Stimulated activated naive CD4-positive, alpha-beta T cell treated with Interleukin-2 at 50 U/mL for 16 hours (primary cell): ENCODE data around the gene LIPC.

Source experiments
- DNase-seq: peaks from one replicate; lab custom pipeline; 2025; lab: John Stamatoyannopoulos, UW

Gene LIPC

DNA sequence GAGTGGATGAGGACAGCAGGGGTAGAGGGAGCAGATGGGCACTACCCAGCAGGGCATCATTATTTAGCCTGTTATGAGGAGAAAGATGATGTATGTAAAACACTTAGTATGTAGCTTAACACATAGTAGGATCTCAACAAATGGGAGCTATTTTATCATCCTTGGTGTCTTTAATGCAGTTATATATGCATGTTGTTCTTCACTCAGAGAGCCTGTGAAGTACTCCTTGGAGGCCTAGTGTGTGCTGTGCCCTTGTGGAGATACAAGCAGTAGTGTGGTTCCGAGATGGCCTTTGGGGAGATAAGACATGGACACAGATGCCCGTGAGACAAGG, 124.2 kb downstream of the LIPC start:
- DNase-seq: no peak

DNA sequence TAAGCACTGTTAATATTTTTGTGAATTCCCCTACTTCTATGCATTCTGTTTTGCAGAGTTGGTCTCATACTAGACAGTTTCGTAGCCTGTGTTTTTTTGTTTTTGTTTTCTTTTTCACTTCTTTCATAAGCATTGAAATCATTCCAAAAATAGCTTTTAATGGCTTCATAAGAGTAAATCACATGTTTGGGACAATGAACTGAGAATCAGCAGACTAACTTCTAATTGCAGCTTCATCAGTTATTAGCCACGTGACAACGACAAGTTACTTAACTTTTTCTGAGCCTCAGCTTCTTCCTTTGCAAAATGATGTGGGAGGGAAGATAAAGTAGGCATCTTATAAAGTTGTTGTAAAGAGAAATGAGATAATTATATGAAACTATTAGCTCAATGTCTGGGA, 124.8 kb downstream of the LIPC start:
- no peak for DNase-seq

DNA sequence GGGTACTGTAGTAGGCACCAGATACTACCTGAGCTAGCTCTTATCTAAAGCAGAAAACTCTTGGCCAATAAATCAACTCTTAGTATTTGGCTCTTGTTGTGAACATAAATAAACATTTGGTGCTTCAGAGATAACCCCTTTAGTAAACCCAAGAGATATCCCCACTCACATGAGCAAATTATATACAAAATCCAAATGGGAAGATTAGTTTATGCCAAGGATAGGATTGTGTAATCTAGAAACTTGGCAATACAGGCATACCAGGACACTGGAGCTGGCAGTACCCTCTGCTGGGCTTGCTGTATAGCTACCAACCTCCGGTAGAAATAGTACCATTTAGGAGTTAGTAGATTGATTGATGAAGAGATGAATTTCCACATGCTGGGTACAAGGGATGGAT, 127.0 kb downstream of the LIPC start:
- no peak for DNase-seq

DNA sequence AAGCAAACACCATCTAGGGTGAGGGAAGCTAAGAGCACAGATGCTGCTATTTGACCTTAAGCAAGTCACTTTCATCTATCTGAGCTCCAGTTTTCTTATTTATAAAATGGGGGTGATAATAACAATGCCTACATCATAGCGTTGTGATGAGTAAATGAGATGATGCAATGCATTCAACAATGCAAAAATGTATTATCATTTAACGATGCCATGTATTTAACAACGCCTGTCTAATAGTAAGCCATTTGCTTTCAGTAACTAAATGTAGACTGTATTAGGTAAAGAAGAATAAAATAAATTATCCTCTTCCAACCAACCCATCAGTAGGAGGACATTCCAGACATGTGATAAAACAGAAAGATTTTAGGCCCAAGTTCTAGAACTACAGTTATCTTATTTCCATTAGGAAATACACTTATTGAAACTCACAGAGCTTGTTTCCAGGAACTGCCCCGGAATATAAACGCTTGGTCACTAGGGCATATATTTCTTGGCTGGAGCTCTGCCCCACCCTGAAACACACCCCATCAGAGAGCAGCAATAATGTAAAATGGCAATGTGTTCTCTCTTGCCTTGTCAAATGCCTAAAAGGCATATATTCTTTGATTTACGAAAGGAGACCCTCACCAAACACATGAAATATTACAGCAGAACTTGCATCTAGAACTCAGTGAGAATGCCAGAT, 128.3 kb downstream of the LIPC start:
- no peak for DNase-seq

GRCh38 chr15:58561321-58561720, 129.5 kb downstream of the LIPC start:
- no peak for DNase-seq

DNA sequence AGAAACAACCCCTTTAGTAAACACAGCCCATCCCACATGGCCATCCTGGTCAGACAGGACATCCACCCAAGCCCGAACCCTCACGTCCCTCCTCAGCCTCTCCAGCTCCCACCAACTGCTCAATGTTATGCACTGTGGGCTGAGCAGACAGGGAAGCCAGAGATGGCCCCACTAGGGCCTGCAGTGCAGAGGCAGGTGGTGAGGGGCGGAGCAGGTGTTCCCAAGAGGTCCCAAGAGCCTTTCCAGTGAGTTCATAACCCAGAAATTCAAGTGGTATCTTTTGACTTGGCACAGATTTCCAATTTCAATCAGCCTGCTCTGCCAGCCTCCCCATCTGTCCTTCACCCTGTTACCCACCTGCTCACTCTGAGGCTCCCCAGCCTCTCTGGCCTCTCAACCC, 130.3 kb downstream of the LIPC start:
- no peak for DNase-seq

- no peak for DNase-seq
Observed at GRCh38 chr15:58564981-58565380, 133.2 kb downstream of the LIPC start.

GRCh38 chr15:58565619-58566018, 133.8 kb downstream of the LIPC start:
- DNase-seq: no peak

DNA sequence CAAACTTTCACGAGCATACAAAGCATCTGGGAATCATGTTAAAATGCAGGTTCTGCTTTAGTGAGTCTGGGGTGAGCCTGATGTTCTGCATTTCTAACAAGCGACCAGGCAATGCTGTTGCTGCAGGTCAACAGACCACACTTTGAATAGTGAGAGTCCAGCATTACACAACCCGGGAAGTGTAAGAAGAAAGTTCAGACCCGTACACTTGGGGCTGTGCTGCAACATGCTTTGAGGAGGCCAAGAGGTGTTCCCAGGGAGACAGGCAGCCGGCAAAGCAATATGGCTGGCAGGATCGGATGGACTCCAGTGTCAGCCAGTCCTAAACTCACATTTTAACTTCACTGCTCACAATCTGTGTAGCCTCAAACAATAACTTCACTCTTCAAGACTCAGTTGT, 134.2 kb downstream of the LIPC start:
- no peak for DNase-seq

- DNase-seq: no peak
Observed at GRCh38 chr15:58568157-58568571, 136.4 kb downstream of the LIPC start.

- DNase-seq: no peak
Observed at GRCh38 chr15:58569455-58569854, 137.7 kb downstream of the LIPC start.

DNA sequence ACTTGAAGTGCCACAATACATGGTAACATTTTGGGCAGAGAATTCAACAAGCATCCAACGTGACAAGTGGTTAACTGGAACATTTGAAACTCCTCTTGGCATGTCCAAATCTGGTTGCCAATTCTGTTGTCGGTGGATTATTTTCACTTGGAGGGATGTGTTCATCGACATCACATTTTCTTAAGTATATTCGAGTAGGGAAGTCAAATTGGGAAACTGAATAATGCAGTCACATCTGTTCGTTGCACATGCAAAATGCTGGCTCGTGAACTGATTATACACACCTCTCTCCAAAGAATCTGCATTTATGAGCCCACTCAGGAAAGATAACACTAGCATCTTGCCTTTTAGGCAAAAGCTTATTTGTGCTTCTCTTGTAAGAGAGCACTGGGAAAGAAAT, 139.7 kb downstream of the LIPC start:
- DNase-seq: no peak

DNA sequence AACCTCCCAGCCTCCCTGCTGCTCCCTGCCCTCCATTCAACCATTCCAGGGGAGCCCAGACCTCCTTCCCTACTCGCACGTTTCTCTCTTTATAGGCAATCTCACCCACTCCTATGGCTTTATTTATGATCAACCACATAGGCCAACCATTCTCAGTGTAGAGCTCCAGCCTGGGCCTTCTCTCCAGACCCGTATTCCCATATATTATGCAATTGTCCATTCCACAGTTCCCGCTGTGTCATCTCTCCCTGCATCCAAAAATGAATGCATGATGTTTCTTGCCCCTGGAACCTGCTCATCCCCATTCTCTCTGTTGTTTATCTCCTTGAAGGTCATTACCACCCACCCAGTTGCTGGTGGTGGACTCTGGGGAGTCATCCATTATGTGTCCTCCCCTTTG, 140.7 kb downstream of the LIPC start:
- no peak for DNase-seq

GRCh38 chr15:58573270-58573669, 141.5 kb downstream of the LIPC start:
- no peak for DNase-seq

GRCh38 chr15:58574631-58575030, 142.8 kb downstream of the LIPC start:
- no peak for DNase-seq

- DNase-seq: no peak
Observed at GRCh38 chr15:58575045-58575786, 143.4 kb downstream of the LIPC start.

DNA sequence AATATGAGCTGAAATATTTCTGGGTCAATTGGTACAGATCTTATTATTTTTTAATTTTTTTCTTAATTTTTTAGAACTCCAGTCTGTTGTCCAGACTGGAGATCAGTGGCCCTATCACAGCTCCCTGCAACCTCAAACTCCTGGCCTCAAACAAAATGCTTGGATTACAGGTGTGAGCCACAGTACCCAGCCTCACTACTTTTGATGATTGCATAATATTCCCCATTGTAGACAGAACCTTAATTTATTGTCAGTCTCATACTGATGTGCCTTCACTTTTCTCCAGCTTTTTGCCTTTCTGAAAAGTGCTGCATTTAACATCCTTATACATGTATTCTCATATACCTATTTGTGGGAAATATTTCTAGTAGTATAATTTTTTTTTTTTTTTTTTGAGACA, 144.9 kb downstream of the LIPC start:
- DNase-seq: no peak

DNA sequence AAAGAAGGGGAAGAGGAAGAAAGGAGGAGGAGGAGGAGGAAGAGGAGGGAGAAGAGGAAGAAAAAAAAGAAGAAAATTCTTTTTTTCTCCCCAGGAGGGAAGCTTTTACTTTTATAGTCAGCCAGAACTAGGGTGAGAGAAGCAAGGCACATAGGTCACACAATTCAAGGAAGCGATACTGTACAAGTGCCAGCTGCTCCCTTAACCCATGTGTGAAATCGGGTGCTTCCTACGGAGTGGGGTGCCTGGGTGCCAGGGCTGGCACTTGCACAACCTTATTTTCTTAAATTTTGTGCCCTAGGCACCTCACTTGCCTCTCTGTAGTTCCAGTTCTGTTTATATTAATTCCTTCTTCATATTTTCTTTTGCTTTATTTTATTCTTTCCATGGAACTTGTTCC, 150.4 kb downstream of the LIPC start:
- no peak for DNase-seq

DNA sequence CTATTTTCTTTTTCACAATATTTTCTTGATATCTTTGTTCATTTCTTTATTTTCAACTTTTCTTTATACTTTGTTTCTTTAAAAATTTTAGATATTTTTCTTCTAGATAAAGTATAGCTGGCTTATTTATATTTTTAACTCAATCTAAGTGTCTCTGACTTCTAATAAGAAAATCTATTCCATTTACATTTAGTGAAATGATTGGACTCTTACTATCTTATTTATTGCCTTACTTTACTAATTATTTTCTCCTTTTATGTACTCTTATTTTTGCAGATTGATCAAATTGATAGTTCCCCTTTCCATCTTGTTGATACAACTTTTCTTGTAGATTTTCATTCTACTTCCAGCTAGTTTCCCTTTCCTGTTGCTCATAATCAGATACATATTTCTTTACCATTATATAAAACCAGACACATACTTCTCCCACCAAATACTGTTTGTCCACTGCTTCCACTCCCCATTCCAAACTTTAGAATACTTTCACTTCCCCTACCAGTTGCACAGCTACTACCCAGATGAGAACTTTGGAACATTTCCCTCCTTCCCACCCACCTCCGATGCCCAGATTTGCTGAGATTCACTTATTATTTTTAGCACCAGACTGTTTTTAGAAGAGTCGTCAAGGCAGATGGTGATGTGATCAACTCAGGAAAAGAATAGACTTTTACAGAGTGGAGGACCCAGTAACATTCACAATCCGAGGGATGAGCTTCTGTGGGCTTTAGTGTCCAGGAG, 151.5 kb downstream of the LIPC start:
- no peak for DNase-seq

- no peak for DNase-seq
Observed at GRCh38 chr15:58584789-58585461, 153.1 kb downstream of the LIPC start.

DNA sequence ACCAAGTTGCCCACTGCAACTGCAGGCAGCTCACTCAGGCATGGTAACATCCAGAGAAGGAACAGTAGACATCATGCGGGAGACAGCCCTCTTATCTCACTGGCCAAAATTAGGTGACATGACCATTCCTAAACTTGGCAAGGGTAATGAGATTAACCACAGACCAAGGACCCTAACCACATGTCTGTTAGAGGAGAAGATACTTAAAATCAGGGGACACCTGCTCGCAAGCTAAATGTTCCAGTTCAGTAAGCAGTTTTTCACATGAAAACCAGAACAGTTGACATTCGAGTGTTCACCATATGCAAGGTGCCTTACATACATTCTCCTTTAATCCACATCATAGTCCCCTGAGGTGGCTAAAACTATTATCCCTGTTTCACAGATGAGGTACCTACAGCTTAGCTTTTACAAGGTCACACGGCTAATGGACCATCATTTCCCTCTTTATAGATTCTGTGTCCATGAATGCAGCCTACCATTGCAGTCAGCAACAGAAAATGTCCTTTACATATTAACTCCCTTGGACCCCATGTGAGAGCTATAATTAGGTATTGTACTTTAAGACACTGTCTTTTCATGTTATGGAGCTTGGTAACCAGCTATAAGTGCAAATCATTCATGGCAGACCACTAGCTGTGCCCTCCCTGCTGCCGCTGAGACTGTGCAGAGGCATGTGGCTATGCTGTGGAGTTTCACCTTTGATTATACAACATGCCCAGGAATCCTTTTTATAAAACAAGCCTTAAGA, 154.1 kb downstream of the LIPC start:
- no peak for DNase-seq

DNA sequence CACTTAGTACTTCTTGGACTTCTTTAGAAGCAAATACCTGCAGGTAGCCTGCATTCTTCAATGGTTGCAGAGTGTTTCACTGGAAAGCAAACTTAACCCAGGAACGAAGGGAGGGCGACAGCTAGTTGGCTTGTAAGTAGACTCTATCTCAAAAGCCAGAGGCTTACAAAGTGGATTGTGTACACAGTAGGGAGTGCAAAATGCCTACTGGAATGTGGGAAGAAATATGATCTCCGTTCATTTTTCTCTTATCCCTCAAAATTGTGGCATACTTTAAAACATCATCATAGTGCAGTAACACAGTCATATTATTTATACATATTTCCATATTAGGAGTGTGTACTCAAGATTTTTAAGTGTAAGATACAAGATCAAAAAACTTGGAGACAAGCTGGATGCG, 155.7 kb downstream of the LIPC start:
- DNase-seq: no peak
